GM19099 (cell line): ENCODE results near the gene MOSPD2.

Experiments used
- POLR2A ChIP-seq: IDR thresholded peaks from 3 replicates; pipeline ENCODE4 v1.6.1; 2011; ENCODE audit warnings: low read depth; ENCODE audit not compliant: insufficient read length; ENCODE audit errors: extremely low read depth

Gene MOSPD2

DNA sequence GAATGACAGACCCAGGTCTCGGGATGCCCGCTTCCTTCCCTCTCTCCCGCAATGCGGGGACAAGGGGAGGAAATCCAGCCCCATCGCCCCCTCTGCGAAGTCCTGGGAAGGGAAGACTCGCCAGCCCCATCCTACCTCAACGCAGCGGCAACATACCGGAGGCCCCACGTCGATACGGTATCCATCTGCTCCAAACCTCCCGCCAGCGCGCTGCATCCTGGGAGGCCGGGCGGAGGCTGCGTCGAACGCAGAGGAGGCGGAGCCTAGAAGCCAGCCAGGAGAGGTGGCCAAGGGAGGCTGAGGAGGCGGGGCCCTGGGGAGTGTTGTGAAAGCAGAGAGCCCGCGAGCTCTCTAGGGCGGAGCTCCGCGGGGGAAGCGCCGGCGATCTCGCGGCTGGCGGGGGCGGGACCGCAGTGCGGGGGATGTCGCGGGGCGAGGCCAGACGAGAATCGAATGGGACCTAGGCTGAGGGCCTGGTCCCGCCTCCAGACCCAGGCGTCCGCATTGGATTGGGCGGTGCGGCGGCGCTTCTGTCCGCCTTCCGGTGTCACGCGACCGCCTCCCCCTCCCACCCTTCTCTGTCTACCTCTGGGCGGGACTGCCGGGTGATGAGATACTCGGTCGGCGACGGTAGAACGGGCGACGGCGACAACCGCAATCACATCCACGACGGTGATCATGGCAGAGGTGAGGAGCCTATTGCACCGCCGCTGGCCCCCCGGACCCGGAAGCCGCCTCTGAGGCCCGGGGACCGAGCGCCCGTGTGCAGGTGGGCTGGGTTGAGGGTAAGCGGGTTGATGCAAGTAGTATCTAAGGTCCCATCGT lies at the start of gene MOSPD2, which contains the start of gene FANCB:
MOSPD2 (plus strand) TSS at position 571 of the 825 bp plus-strand sequence; CDS start at position 679, 108 bp downstream.
FANCB (minus strand) TSS at position 219 of the 825 bp plus-strand sequence. CDS start 7,559 bp downstream, outside the sequence.
- TF ChIP-seq POLR2A, result peak; percentile 58

DNA sequence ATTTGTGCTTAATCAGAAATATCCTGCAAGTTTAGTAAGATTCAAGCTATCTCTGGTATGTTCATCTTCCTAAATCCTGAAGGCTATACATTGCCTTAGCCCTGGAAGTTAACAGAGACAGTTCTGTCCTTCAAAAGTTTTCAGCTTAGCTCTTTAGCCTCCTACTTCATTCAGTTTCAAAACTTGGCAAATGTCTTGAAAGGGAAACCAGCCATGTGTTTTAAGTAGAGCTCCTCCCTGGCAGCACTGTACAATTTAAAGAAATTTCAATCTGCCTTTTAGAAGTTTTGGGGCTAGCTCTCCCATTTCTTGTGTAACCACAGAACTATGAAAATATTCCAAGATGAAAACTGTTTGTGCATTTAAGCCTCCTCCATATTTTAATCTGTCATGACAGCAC lies 47.4 kb upstream of the MOSPD2 start:
- no peak for TF ChIP-seq POLR2A

DNA sequence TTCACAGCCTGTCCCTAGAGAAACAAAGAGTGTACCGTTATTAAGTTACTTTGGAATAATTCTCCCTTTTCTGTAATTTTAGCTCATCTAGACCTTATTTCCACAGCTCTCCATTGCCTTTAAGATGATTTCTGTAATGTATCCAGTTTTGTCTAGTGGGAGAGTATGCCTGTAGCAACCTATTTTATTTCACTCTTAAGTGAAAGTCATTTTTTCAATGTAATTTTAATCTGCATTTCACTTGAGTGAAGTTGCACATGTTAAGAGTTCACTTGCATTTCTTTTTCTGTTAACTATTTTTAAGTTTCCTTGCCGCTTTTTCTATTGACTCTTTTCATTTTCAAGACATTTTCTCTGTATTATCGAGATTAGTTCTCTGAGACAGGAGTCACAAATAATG lies 46.9 kb upstream of the MOSPD2 start:
- TF ChIP-seq POLR2A, result no peak

GRCh38 chrX:14829643-14830042 lies 43.6 kb upstream of the MOSPD2 start:
- no peak for TF ChIP-seq POLR2A

GRCh38 chrX:14832151-14832550 lies 41.1 kb upstream of the MOSPD2 start:
- TF ChIP-seq POLR2A, result no peak

DNA sequence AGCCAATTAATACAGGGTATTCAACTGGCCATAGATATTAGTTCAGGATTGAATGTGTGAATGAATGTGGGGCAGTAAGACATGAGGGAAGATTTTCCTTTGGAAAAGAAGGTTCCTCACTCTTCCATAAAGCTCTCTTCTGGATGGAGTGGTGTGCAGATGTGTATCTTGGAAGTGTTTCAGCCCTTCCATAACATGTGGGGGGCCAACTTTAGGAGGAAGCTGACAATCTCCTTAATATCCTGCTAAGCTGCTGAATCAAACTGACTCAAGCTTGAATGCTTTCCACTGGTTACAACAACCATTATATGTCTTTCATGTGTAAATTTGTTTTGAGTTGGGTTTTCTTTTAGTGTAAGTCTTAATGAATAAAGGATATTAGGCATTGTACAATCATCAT lies 40.6 kb upstream of the MOSPD2 start:
- no peak for TF ChIP-seq POLR2A

GRCh38 chrX:14837155-14837554 lies 36.1 kb upstream of the MOSPD2 start:
- TF ChIP-seq POLR2A, result no peak

DNA sequence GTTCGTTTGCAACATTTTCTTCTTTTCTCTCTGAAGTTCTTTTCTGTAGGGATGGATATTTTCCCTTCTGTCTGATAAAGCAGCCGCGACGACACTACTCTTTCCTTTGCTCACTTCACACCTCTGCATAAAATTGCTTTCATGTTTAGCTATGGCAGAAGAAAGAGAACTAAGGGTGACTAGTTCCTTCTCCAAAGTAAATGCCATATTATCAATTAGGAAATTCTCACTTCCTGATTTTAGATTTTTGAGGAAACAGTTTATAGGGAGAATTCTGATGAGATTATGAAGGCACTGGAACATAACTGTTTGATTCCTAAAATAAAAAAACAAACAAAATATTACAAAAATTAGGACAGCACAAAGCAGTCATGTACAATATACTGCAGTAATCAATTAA lies 29.6 kb upstream of the MOSPD2 start:
- no peak for TF ChIP-seq POLR2A

GRCh38 chrX:14851526-14851925 lies 21.7 kb upstream of the MOSPD2 start:
- no peak for TF ChIP-seq POLR2A

DNA sequence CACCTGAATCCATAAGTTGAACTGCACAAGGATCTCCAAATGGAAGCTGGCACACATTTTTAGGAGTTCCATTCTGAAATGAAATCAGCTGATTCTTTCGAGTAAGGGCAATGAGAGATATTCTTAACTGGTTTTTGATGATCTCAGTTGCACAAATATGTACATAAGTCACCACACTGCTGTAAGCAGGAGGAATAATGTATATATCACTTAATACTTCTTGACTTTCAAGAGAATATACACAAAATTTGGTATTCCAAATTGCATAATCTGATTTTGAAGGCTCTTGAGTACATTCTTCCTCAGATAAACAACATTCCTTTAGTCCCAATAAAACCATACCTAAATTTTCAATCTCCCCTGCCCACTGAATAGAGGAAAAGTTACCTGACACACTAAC lies 8.6 kb upstream of the MOSPD2 start:
- TF ChIP-seq POLR2A, result no peak

GRCh38 chrX:14865201-14865600 lies 8.0 kb upstream of the MOSPD2 start:
- no peak for TF ChIP-seq POLR2A

GRCh38 chrX:14871767-14872166 lies 1.5 kb upstream of the MOSPD2 start:
- no peak for TF ChIP-seq POLR2A

GRCh38 chrX:14872355-14872754 lies 866 bp upstream of the MOSPD2 start:
- no peak for TF ChIP-seq POLR2A

DNA sequence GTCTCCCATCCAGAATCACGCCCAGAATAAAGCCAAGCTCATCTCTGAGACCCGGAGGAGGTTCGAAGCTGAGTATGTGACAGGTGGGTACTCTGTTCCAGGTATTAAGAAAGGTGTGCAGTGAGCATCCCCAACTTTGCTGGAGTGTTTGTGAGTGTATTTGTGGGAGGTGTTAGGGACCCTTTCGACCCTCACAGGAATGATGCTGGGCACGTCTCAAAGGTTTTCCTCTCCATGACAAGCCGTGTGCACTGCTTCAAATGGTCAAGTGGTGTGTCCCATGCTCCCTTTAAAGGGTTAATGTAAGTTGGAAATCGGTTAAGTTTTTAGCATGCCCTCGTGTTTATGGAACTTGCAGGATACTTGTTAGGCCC lies 442 bp downstream of the MOSPD2 start:
- TF ChIP-seq POLR2A, result no peak

GRCh38 chrX:14875624-14876023 lies 2.4 kb downstream of the MOSPD2 start:
- no peak for TF ChIP-seq POLR2A

- no peak for TF ChIP-seq POLR2A
These were observed 10.6 kb downstream of the MOSPD2 start for GRCh38 chrX:14883826-14884225.

GRCh38 chrX:14884714-14885113 lies 11.5 kb downstream of the MOSPD2 start:
- no peak for TF ChIP-seq POLR2A

GRCh38 chrX:14886252-14886651 lies 13.0 kb downstream of the MOSPD2 start:
- TF ChIP-seq POLR2A, result no peak

GRCh38 chrX:14896273-14896672 lies 23.1 kb downstream of the MOSPD2 start:
- TF ChIP-seq POLR2A, result no peak
